OCI-LY3 (cell line): Measurements from ENCODE around the gene GZMM.

Experiments
- H2AFZ ChIP-seq: fragments of 200-600, 300-600 bp; shearing (Covaris generic); 2 replicates; pipeline ENCODE4 v1.6.0; 2014; ENCODE audit warnings: antibody characterized with exemption, low read depth, low read length
- H3K27ac ChIP-seq: fragments of 200-600, 300-600 bp; sonication (generic); 2 replicates; pipeline ENCODE4 v1.5.1; 2014; ENCODE audit warnings: mild to moderate bottlenecking, low read length, moderate library complexity, mixed read lengths
- H3K27me3 ChIP-seq: fragments of 200-600, 300-600 bp; sonication (generic); 2 replicates; pipeline ENCODE4 v1.6.1; 2014; ENCODE audit warnings: low read depth, low read length, mixed read lengths
- H3K36me3 ChIP-seq: fragments of 200-600, 300-600 bp; sonication (generic); replicated peaks from 2 replicates; pipeline ENCODE3; 2014; ENCODE audit warnings: low read depth, low read length, mixed read lengths
- H3K4me1 ChIP-seq: fragments of 300-600, 200-600 bp; sonication (generic); 2 replicates; pipeline ENCODE4 v1.6.1; 2014; ENCODE audit warnings: low read length, mixed read lengths
- H3K4me2 ChIP-seq: fragments of 200-600, 300-600 bp; sonication (generic); 2 replicates; pipeline ENCODE4 v1.6.1; 2014; ENCODE audit warnings: low read length, mixed read lengths
- H3K4me3 ChIP-seq: fragments of 300-600, 200-600 bp; sonication (generic); 2 replicates; pipeline ENCODE4 v1.5.1; 2014; ENCODE audit warnings: antibody characterized with exemption, mild to moderate bottlenecking, low read length, moderate library complexity
- H3K79me2 ChIP-seq: fragments of 300-600, 200-600 bp; shearing (Covaris generic); 2 replicates; pipeline ENCODE4 v1.6.1; 2014; ENCODE audit warnings: mild to moderate bottlenecking, low read length, mixed read lengths
- H3K9ac ChIP-seq: fragments of 300-600, 200-600 bp; shearing (Covaris generic); 2 replicates; pipeline ENCODE4 v1.6.0; 2014; ENCODE audit warnings: mild to moderate bottlenecking, low read length, moderate library complexity
- H3K9me3 ChIP-seq: fragments of 200-600, 300-600 bp; shearing (Covaris generic); 2 replicates; pipeline ENCODE4 v1.6.1; 2014; ENCODE audit warnings: low read length, mixed read lengths; ENCODE audit not compliant: insufficient read depth
- H4K20me1 ChIP-seq: fragments of 200-600, 300-600 bp; sonication (generic); 2 replicates; pipeline ENCODE4 v1.6.1; 2016; ENCODE audit warnings: low read length, mixed read lengths; ENCODE audit not compliant: insufficient read depth
- EZH2phosphoT487 ChIP-seq: fragments of 200-600 bp; shearing (Covaris generic); IDR thresholded peaks from 2 replicates; pipeline ENCODE4 v1.6.1; 2018; ENCODE audit warnings: antibody characterized with exemption, mixed run types, low read depth
- TF ChIP-seq, protein P1 (sequence below): fragments of 200-600, 300-600 bp; sonication (generic); IDR thresholded peaks from 2 replicates; pipeline ENCODE4 v1.5.1; 2014; ENCODE audit warnings: antibody characterized with exemption, low read length, low read depth

Gene GZMM

GRCh38 chr19:534088-534487, 9.8 kb upstream of the GZMM start:
- no peaks in the 10 kb centered on the region for H3K9me3 ChIP-seq
- H2AFZ ChIP-seq = no peak overlapping the region
- H3K36me3 ChIP-seq = peaks cover 17% of the 10 kb centered on the region
- TF ChIP-seq, protein P1, sequence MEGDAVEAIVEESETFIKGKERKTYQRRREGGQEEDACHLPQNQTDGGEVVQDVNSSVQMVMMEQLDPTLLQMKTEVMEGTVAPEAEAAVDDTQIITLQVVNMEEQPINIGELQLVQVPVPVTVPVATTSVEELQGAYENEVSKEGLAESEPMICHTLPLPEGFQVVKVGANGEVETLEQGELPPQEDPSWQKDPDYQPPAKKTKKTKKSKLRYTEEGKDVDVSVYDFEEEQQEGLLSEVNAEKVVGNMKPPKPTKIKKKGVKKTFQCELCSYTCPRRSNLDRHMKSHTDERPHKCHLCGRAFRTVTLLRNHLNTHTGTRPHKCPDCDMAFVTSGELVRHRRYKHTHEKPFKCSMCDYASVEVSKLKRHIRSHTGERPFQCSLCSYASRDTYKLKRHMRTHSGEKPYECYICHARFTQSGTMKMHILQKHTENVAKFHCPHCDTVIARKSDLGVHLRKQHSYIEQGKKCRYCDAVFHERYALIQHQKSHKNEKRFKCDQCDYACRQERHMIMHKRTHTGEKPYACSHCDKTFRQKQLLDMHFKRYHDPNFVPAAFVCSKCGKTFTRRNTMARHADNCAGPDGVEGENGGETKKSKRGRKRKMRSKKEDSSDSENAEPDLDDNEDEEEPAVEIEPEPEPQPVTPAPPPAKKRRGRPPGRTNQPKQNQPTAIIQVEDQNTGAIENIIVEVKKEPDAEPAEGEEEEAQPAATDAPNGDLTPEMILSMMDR = no peak
- TF ChIP-seq EZH2phosphoT487 = no peak
- no peak overlapping the region for H3K4me3 ChIP-seq
- peaks cover 41% of the 10 kb centered on the region for H3K79me2 ChIP-seq
- H3K4me2 ChIP-seq = 0 out of 2 replicates have a peak overlapping the region, but pooled peaks have one; percentile 69
- H4K20me1 ChIP-seq = peaks cover 21% of the 10 kb centered on the region
- H3K27me3 ChIP-seq = no peaks in the 10 kb centered on the region
- peaks cover 11% of the 10 kb centered on the region for H3K4me1 ChIP-seq
- no peak overlapping the region for H3K9ac ChIP-seq
- no peak overlapping the region for H3K27ac ChIP-seq

DNA sequence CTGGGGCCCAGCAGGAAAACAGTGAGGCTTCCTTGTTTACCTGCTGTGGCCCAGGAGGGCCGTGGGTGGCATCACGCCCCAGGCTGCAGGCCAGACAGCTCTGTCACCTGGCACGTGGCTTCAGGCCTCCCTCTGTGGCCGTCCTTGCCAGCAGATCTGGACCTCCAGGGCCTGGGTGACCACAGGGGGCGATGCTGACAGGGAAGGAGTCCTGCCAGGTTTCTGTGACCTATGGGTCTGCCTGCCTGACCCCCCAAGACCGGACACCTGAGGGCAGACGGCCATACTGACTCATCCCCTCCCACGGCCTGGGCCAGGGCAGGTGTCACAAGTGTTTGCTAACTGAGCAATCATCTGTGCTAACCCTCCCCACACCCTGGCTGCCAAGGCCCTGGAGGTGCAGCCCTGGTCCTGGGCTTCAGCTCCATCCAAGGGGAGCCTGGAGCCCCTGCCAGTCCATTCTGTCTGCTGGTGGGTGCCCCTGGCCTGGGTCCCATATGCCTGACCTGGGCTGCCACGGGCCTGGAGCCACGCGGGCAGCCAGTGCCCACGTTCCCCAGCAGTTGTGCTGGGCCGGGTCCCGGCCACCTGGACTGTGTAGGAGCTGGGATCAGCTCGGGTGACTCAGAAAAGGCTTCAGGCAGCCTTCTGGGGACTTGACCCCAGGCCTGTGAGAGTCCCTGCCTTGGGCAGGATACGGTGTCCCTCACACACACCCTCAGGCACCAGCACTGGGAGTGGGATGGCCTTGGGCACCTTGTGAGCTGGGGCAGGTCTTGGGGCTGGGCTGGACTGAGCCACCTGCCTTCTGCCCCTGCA, 8.6 kb upstream of the GZMM start:
- Histone ChIP-seq H4K20me1 (peaks cover 21% of the 10 kb centered on the region), H3K27me3 (no peaks in the 10 kb centered on the region), H3K36me3 (peaks cover 17% of the 10 kb centered on the region), H3K9ac (no peak overlapping the region), H3K4me2 (no peak overlapping the region), H3K27ac (no peak overlapping the region), H3K79me2 (peaks cover 41% of the 10 kb centered on the region), H3K4me1 (peaks cover 11% of the 10 kb centered on the region), H2AFZ (no peak overlapping the region), H3K4me3 (no peak overlapping the region), H3K9me3 (no peaks in the 10 kb centered on the region)
- no peak for TF ChIP-seq EZH2phosphoT487
- TF ChIP-seq, protein P1 = no peak

GRCh38 chr19:536031-536880, 7.6 kb upstream of the GZMM start:
- peaks cover 21% of the 10 kb centered on the region for H4K20me1 ChIP-seq
- TF ChIP-seq, protein P1 = no peak
- TF ChIP-seq EZH2phosphoT487 = no peak
- H3K4me3 ChIP-seq = no peak overlapping the region
- no peak overlapping the region for H3K27ac ChIP-seq
- peaks cover 17% of the 10 kb centered on the region for H3K36me3 ChIP-seq
- peaks cover 11% of the 10 kb centered on the region for H3K4me1 ChIP-seq
- H3K79me2 ChIP-seq = peaks cover 41% of the 10 kb centered on the region
- no peaks in the 10 kb centered on the region for H3K9me3 ChIP-seq
- H3K4me2 ChIP-seq = no peak overlapping the region
- no peaks in the 10 kb centered on the region for H3K27me3 ChIP-seq
- no peak overlapping the region for H2AFZ ChIP-seq
- H3K9ac ChIP-seq = no peak overlapping the region

DNA sequence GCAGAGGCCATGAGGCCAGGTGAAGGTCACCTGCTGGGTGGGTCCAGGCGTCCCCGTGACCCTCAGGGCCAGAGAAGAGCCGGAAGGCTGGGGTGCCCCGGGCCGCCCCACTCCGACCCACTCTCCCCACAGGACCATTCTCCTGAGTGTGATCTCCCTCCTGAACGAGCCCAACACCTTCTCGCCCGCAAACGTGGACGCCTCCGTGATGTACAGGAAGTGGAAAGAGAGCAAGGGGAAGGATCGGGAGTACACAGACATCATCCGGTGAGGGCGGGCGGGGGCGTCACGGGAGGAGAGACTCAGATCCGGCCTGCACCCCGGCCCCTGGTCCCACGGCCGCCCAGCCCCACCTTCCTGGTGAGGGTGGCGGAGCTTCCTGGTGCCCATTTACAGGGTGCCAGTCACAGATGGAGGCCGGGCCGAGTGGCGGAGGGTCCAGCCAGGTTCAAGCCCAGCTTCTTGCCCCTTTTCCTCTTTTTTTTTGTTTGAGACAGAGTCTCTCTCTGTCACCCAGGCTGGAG, 6.9 kb upstream of the GZMM start:
- Histone ChIP-seq H3K27ac (no peak overlapping the region), H3K4me2 (no peak overlapping the region), H2AFZ (no peak overlapping the region), H3K9ac (no peak overlapping the region), H3K9me3 (no peaks in the 10 kb centered on the region), H3K27me3 (no peaks in the 10 kb centered on the region), H4K20me1 (peaks cover 21% of the 10 kb centered on the region), H3K79me2 (peaks cover 37% of the 10 kb centered on the region), H3K4me1 (peaks cover 11% of the 10 kb centered on the region), H3K36me3 (peaks cover 22% of the 10 kb centered on the region), H3K4me3 (no peak overlapping the region)
- TF ChIP-seq, protein P1 = no peak
- no peak for TF ChIP-seq EZH2phosphoT487
